ENCODE results near the gene KPNA5. TPM values are rescaled to one million over a fixed set of nuclear protein-coding genes. Genes with fewer than 3 reads are reported as not detected.
"Not testable (repeated sequence)": the region's sequence is repeated elsewhere in the genome, so short reads cannot be mapped to it uniquely, and the experiment has no call there.

KPNA5 gene
- total RNA-seq, 2 donors from 2014 or later: 14.4 to 22.3 TPM

DNA sequence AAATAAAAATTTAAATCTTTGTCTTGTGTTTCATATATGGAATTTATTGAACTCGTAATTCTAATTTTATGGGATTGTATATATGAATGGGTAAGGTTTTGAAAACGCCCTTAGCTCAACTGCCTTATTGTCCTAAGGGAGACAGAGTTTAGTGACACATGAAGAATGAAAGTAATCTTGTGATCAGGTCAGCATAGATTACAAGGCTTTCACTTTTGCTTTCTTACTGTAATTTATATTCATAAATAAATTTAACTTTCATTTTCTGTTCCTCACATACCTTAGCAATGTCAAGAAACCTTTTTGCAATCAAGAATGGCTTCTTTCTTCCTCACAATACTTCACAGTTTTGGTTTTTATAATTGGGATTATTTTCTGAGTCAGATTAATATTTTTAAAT is 14.4 kb downstream of the KPNA5 start:
- H3K36me3 ChIP-seq: no peaks in the 10 kb centered on the region
- no peak overlapping the region for H3K4me3 ChIP-seq
- intact Hi-C loops (cut with DNase I): no loop called here
- 75% methylated on average over 2 of the region's 2 CpGs for WGBS
- H3K27ac ChIP-seq: no peak overlapping the region
- no peaks in the 10 kb centered on the region for H3K4me1 ChIP-seq (replicated peaks)
- H3K27me3 ChIP-seq (replicated peaks; ENCODE audit: insufficient read depth): no peaks in the 10 kb centered on the region
- TF ChIP-seq POLR2AphosphoS5 (IDR thresholded peaks at IDR 0.05) (no peak), POLR2A (IDR thresholded peaks at IDR 0.05) (no peak)
- TF ChIP-seq, protein P1, sequence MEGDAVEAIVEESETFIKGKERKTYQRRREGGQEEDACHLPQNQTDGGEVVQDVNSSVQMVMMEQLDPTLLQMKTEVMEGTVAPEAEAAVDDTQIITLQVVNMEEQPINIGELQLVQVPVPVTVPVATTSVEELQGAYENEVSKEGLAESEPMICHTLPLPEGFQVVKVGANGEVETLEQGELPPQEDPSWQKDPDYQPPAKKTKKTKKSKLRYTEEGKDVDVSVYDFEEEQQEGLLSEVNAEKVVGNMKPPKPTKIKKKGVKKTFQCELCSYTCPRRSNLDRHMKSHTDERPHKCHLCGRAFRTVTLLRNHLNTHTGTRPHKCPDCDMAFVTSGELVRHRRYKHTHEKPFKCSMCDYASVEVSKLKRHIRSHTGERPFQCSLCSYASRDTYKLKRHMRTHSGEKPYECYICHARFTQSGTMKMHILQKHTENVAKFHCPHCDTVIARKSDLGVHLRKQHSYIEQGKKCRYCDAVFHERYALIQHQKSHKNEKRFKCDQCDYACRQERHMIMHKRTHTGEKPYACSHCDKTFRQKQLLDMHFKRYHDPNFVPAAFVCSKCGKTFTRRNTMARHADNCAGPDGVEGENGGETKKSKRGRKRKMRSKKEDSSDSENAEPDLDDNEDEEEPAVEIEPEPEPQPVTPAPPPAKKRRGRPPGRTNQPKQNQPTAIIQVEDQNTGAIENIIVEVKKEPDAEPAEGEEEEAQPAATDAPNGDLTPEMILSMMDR (IDR thresholded peaks at IDR 0.05): no peak
- no peaks in the 10 kb centered on the region for H3K9me3 ChIP-seq
- no peak for DNase-seq (ENCODE audit: low spot score)

DNA sequence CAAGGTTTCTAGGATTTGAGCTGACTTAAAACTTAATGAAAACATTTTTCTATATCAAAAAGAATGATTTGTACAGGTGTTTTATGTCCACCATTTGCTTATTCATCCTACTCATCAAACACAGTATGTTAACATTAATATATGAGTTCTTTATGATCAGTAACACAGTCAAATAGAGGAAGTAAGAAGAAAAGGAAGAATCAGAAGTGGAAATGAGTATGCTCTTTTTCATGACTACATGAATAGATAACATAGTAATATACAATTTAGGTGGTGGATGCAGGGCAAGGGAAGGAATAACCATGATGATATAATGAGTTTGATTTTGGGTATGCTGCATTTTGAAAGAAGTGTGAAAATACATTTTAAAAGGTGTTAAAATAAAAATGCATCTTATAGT is 16.5 kb downstream of the KPNA5 start:
- Histone ChIP-seq H3K27me3 (replicated peaks; ENCODE audit: insufficient read depth) (no peaks in the 10 kb centered on the region), H3K9me3 (no peaks in the 10 kb centered on the region), H3K36me3 (peaks cover 0 to 5% of the 10 kb centered on the region in 2 donors), H3K27ac (no peak overlapping the region), H3K4me1 (replicated peaks) (no peaks in the 10 kb centered on the region), H3K4me3 (no peak overlapping the region)
- DNase-seq (ENCODE audit: low spot score): no peak
- TF ChIP-seq POLR2A (IDR thresholded peaks at IDR 0.05) (no peak), POLR2AphosphoS5 (IDR thresholded peaks at IDR 0.05) (no peak)
- TF ChIP-seq, protein P1 (IDR thresholded peaks at IDR 0.05): no peak
- intact Hi-C loops (cut with DNase I): no loop called here

DNA sequence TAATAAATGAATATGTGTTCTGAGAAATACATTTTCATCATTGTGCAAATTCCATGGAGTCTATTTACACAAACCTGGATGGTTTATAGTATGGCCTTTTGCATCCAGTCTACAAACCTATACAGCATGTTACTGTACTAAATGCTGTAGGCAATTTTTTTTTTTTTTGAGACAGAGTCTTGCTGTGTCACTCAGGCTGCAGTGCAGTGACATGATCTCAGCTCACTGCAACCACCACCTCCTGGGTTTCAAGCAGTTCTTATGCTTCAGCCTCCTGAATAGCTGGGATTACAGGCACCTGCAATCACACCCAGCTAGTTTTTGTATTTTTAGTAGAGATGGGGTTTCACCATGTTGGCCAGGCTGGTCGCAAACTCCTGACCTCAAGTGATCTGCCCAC is 22.9 kb downstream of the KPNA5 start:
- H3K27me3 ChIP-seq (replicated peaks; ENCODE audit: insufficient read depth); H3K4me1 ChIP-seq (replicated peaks); H3K36me3 ChIP-seq; H3K27ac ChIP-seq; DNase-seq (ENCODE audit: low spot score); H3K4me3 ChIP-seq; intact Hi-C loops (cut with DNase I); H3K9me3 ChIP-seq: not testable (repeated sequence)
- WGBS: 96% methylated on average over 1 of the region's 1 CpG

DNA sequence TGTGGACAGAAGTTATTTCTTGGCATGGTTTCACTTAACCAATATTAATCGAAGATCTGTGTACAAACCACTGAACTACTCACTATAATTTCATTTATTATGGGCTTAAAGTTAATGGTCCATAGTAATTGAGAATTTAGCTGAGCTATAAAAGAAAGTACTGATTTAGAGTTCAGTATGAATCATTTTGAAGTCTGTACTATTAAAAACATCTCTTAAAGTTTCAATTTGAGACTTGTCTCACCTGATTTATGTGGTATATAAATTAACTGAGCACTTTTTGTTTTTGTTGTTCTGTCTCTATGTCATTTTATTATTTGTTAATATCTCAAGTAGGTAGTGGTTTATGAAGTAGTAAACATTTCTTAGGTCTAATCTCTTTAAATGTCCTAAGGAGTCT is 24.9 kb downstream of the KPNA5 start:
- no peak for DNase-seq (ENCODE audit: low spot score)
- no peak for TF ChIP-seq POLR2AphosphoS5 (IDR thresholded peaks at IDR 0.05)
- TF ChIP-seq POLR2A (IDR thresholded peaks at IDR 0.05): no peak
- TF ChIP-seq, protein P1 (IDR thresholded peaks at IDR 0.05): no peak
- intact Hi-C loops (cut with DNase I): no loop called here
- Histone ChIP-seq H3K27me3 (replicated peaks; ENCODE audit: insufficient read depth) (no peaks in the 10 kb centered on the region), H3K4me3 (no peak overlapping the region), H3K4me1 (replicated peaks) (no peaks in the 10 kb centered on the region), H3K27ac (no peak overlapping the region), H3K36me3 (peaks cover 0 to 6% of the 10 kb centered on the region in 2 donors), H3K9me3 (no peaks in the 10 kb centered on the region)
- WGBS: 32% methylated on average over 1 of the region's 1 CpG

DNA sequence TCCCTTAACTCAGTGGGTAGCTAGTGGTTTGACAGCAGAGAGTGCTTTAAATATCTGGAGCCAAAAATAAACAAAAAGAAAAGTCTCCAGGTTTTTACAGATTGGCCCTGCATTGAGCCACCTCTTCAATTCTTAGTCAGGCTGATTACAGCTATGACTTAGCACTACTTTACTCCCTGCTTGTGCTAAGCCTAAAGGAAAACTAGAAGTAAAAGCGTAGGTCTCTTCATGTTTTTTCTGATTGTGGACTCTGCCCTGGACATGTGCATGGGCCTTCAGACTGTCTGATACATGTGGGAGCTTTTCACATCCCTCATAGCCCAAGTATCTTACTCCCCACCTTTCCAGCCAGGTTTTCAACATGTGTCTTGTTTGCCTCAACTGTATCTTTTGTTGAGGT is 33.3 kb downstream of the KPNA5 start:
- no peak overlapping the region for H3K27ac ChIP-seq
- no peaks in the 10 kb centered on the region for H3K4me1 ChIP-seq (replicated peaks)
- no peak for DNase-seq (ENCODE audit: low spot score)
- no peaks in the 10 kb centered on the region for H3K36me3 ChIP-seq
- no peaks in the 10 kb centered on the region for H3K9me3 ChIP-seq
- intact Hi-C loops (cut with DNase I): no loop called here
- no peaks in the 10 kb centered on the region for H3K27me3 ChIP-seq (replicated peaks; ENCODE audit: insufficient read depth)
- WGBS: 97% methylated on average over 1 of the region's 1 CpG
- TF ChIP-seq POLR2AphosphoS5 (IDR thresholded peaks at IDR 0.05): no peak
- TF ChIP-seq POLR2A (IDR thresholded peaks at IDR 0.05): no peak
- TF ChIP-seq, protein P1 (IDR thresholded peaks at IDR 0.05): no peak
- H3K4me3 ChIP-seq: no peak overlapping the region

All from prostate gland (tissue), 2 donors.